Measurements from ENCODE around the gene SLC26A5.

DNA sequence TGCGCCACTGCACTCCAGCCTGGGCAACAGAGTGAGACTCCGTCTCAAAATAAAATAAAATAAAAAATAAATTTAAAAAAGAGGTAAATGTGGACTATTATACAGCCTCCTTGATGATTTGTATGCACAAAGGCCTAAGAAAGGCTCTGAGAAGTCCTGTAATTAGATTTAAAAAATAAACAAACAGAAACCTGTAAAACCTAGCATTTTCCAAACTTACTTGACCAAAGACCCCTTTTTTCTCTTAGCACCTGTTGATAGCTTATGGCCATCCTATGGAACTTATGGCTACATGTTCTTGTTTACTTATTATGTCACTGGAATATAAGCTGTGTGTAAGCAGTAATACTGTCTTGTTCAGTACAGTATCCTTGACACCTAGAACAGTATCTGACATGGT is 107.1 kb downstream of the SLC26A5 start:
- no peak for TF ChIP-seq CTCF (IDR thresholded peaks at IDR 0.05 in 8 of 11, conservative IDR thresholded peaks at IDR 0.05 in 3 of 11)
- TF ChIP-seq POLR2AphosphoS5 (IDR thresholded peaks at IDR 0.05), result no peak

Data from spleen (tissue), 7 donors.